IPS-20b (cell line): ENCODE data around the gene BBS9.
"Not testable (repeated sequence)": the region's sequence is repeated elsewhere in the genome, so short reads cannot be mapped to it uniquely, and the experiment has no call there.

Experiments
- H3K27ac ChIP-seq: one replicate; pipeline ENCODE4 v1.5.1; 2013; ENCODE audit warnings: low read length
- H3K27me3 ChIP-seq: 2 replicates; pipeline ENCODE4 v1.6.1; 2013; ENCODE audit warnings: mild to moderate bottlenecking, low read length, inconsistent platforms; ENCODE audit not compliant: insufficient read depth
- H3K36me3 ChIP-seq: 2 replicates; pipeline ENCODE4 v1.6.1; 2013; ENCODE audit warnings: low read depth, mild to moderate bottlenecking, inconsistent platforms, low read length, moderate library complexity; ENCODE audit not compliant: insufficient read depth
- H3K4me1 ChIP-seq: 2 replicates; pipeline ENCODE4 v1.6.1; 2013; ENCODE audit warnings: mild to moderate bottlenecking, control low read depth, inconsistent platforms, low read length, moderate library complexity; ENCODE audit not compliant: insufficient read depth
- H3K4me3 ChIP-seq: 2 replicates; pipeline ENCODE4 v1.5.1; 2013; ENCODE audit warnings: mild to moderate bottlenecking, low read length, inconsistent platforms
- H3K9ac ChIP-seq: 2 replicates; pipeline ENCODE4 v1.6.1; 2013; ENCODE audit warnings: low read depth, mild to moderate bottlenecking, inconsistent platforms, low read length, moderate library complexity
- H3K9me3 ChIP-seq: 2 replicates; pipeline ENCODE4 v1.6.1; 2013; ENCODE audit warnings: mild to moderate bottlenecking, low read depth, low read length, inconsistent platforms; ENCODE audit not compliant: insufficient read depth

The BBS9 gene

DNA sequence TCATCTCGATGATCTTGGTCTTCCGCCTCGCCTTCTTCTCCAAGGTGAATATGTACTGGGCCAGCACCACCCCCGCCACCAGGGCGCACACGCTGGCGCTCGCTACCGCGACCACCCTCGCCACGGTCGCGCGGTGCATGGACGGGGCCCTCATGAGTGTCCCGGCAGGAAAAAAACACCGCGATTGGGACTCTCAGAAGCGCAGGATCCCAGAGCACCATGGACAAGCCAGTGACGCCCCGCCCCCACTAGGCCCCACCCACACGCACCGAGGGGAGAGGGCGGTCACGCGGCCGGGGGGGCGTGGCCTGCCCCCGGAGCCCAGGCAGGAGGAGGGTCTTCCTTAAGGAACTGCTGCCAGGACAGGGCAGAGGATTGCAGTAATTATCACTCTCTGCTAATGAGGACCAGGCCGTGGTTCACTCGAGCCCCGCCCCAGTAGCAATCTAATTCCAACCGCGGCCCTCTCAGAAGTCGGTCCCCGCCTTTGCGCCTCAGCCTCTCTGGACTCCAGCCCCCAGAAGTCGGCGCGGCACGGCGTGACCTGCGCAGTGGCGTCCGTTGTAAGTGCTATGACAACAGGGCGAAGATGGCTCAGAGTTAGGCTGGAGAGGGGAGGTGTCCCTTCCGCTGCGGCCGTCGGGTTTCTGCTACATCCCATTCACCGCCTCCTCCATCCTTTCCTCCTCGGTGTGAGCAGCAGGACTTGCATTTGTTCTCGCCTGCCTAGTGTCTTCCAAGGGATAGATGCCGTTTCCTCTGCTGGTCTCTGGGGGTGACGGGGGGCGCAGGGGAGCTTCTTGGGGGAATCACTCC, at the start of gene BBS9:
TSS of gene BBS9 (plus strand) at position 575 of the 816 bp plus-strand sequence. CDS start 16,689 bp downstream, outside the sequence.
- Histone ChIP-seq H3K9me3 (no peaks in the 10 kb centered on the region), H3K4me3 (peak within 1 kb of the TSS; percentile 93), H3K27me3 (no peaks in the 10 kb centered on the region), H3K9ac (peak within 1 kb of the TSS; percentile 88), H3K4me1 (peaks cover 6% of the 10 kb centered on the region; the same call in 1 of the 2 replicates), H3K27ac (no peak within 1 kb of the TSS), H3K36me3 (no peaks in the 10 kb centered on the region)

DNA sequence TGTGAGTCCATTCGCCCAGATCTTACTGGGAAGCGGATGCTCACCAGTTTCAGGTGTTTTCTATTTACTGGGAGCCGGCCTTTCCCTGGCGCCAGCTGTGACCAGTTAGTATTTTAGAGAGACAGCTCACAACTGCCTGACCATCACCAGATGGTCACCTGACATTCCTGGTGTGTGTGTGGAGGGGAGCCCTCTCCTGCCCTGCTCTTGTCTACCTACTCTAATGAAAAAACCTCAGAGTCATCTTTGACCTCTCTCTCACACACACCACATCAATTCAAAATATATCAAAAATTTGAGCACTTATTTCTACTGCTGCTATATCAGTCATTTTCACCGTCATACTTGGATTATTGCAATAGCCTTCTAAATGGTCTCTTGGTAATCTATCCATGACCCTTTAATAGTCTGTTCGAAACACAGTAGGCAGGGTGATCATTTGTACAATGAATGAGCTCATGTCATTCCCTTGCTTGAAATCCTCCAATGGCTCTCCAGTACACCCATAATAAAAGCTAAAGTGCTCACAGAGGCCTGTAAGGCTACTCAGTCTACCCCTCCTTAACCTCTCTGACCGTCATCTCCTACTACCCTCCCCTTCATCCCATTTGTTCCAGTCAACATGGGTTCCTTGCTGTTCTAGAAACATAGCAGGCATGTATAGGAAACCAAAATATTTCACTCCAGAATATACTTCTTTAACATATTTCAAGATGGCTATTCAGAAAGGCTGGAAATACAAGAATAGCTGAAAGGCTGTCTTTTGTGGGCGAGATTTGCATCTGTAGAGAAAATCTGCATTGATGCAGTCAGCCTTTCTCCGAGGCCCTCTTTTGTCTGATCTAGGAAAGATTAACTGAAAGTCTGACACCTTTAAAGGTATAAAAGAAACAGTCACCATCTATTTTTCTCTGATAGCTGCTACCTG, 49.3 kb upstream of the BBS9 start:
- Histone ChIP-seq H3K27me3 (no peaks in the 10 kb centered on the region), H3K4me3 (no peak overlapping the region), H3K9ac (no peak overlapping the region), H3K9me3 (no peaks in the 10 kb centered on the region), H3K4me1 (peaks cover 17% of the 10 kb centered on the region; the same call in 1 of the 2 replicates), H3K36me3 (no peaks in the 10 kb centered on the region), H3K27ac (no peak overlapping the region)

DNA sequence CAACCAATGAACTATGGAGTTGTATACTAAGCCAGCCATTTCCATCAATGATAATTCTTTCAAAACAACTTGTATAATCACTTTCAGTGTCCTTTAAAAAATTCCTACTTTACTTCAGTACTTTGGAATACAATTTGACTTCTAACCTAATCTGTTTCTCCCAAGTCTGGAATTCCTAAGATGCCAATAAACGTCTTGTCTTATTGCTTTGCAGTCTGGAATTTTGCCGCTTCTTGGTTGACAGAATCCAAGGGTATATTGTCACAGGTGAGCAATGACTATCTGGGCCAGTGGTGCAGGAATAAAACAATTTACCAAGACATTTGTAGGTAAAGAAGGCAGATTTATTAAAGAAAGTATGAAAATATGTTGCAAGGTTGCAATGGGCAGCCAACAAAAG, 42.0 kb upstream of the BBS9 start:
- Histone ChIP-seq H3K9ac (no peak overlapping the region), H3K4me3 (no peak overlapping the region)

DNA sequence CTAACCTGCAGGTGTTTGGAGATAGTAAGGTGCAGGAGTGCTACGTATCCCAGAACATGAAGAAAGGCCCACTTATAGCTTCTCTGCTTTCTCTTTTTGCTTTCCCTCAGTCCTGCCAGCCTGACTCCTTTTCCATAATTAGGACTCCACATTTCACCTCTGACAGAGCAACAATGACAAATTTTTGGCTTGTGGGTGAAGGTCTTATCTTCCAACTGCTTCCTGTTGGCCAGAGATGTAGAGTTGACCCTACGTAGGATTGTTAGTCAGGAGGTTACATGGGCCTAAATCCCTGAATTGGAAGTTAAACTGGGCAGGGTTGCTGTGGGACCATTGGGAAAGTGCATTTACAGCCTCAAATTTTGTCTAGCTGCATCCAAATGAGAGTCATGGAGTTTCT, 41.5 kb upstream of the BBS9 start:
- no peaks in the 10 kb centered on the region for H3K4me1 ChIP-seq
- no peaks in the 10 kb centered on the region for H3K27me3 ChIP-seq
- H3K9me3 ChIP-seq = no peaks in the 10 kb centered on the region
- no peak overlapping the region for H3K27ac ChIP-seq
- H3K4me3 ChIP-seq = no peak overlapping the region
- no peak overlapping the region for H3K9ac ChIP-seq
- no peaks in the 10 kb centered on the region for H3K36me3 ChIP-seq

More for the DNA sequence above, 42.0 kb upstream of the BBS9 start:
- H3K4me1 ChIP-seq = no peaks in the 10 kb centered on the region
- no peaks in the 10 kb centered on the region for H3K9me3 ChIP-seq
- H3K27ac ChIP-seq = no peak overlapping the region
- H3K36me3 ChIP-seq = no peaks in the 10 kb centered on the region
- H3K27me3 ChIP-seq = no peaks in the 10 kb centered on the region

DNA sequence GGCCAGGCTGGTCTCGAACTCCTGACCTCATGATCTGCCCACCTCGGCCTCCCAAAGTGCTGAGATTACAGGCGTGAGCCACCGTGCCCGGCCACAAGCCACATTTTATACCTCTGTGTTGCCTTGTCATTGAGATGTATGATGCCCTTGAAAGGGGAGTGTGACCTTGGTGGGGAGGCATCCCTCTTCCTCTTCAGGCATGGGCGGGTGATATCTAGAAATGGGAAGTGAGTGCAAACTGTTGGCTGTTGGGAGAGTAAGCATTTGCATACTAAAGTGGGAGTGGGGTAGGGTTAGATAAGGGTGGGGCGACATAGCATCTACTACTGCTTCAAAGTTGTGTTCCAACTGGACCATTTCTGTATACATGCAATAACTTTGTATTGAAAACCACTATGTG, 40.2 kb upstream of the BBS9 start:
- Histone ChIP-seq H3K36me3 (peaks cover 12% of the 10 kb centered on the region), H3K27ac (no peak overlapping the region), H3K4me1 (no peaks in the 10 kb centered on the region), H3K27me3 (no peaks in the 10 kb centered on the region), H3K9ac (no peak overlapping the region), H3K4me3 (no peak overlapping the region), H3K9me3 (no peaks in the 10 kb centered on the region)

GRCh38 chr7:33091111-33091531, 38.2 kb upstream of the BBS9 start:
- H3K9me3 ChIP-seq = no peaks in the 10 kb centered on the region
- no peak overlapping the region for H3K9ac ChIP-seq
- H3K36me3 ChIP-seq = peaks cover 31% of the 10 kb centered on the region
- no peaks in the 10 kb centered on the region for H3K27me3 ChIP-seq
- H3K4me1 ChIP-seq = no peaks in the 10 kb centered on the region
- H3K27ac ChIP-seq = no peak overlapping the region
- no peak overlapping the region for H3K4me3 ChIP-seq

GRCh38 chr7:33091641-33092191, 37.6 kb upstream of the BBS9 start:
- Histone ChIP-seq H3K4me1 (no peaks in the 10 kb centered on the region), H3K9me3 (no peaks in the 10 kb centered on the region), H3K36me3 (peaks cover 37% of the 10 kb centered on the region), H3K27ac (no peak overlapping the region), H3K27me3 (no peaks in the 10 kb centered on the region), H3K4me3 (no peak overlapping the region), H3K9ac (no peak overlapping the region)

DNA sequence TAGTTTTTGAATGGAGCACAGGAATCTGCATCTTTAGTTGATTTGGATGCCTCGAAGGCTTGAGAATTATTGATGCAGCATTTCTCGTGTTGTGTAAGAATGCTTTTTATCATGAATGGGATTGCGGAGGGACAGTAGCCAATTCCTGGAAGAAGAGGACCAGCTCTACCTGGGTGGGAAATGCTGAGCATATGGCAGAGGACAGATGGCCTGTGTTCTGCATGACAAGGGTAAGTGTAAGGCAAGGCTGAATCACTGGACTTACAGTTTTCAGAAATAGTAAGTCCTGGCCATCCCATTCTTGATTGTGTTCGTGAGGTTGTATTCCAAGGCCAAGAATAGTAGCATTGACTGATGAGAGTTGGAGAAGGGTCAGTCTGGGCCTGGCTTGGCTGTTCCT, 36.1 kb upstream of the BBS9 start:
- H3K27ac ChIP-seq = no peak overlapping the region
- H3K36me3 ChIP-seq = peaks cover 51% of the 10 kb centered on the region
- H3K27me3 ChIP-seq = no peaks in the 10 kb centered on the region
- H3K9ac ChIP-seq = no peak overlapping the region
- H3K4me1 ChIP-seq = no peaks in the 10 kb centered on the region
- no peak overlapping the region for H3K4me3 ChIP-seq
- no peaks in the 10 kb centered on the region for H3K9me3 ChIP-seq

DNA sequence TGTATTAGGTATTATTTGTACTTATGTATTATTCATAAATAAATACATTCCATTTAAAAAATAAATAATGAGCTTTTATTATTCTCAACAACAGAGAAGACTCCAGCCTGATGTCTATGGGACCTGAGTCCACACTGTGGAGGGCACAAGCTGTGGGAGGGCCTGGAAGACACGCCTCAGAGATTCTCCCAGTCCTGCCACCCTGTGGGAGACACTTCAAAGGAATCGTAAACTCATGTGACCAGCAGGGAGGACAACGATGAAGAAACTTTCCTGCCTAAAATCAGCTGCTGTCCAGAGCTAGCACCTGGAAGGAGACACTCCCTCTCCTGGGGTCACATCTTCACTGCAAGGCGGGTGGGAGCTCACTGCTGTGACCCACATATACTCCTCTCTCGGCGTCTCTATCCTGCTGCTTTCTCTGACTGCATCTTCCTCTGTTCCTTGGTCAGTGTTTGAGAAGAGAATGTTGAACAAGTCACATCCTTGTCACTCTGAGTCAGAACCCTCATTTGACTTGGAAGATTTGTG, 34.6 kb upstream of the BBS9 start:
- peaks cover 63% of the 10 kb centered on the region for H3K36me3 ChIP-seq
- H3K27ac ChIP-seq, H3K9me3 ChIP-seq, H3K9ac ChIP-seq, H3K4me3 ChIP-seq, H3K4me1 ChIP-seq, H3K27me3 ChIP-seq: not testable (repeated sequence)

GRCh38 chr7:33099154-33099940, 30.0 kb upstream of the BBS9 start:
- Histone ChIP-seq H3K36me3 (peaks cover 84% of the 10 kb centered on the region), H3K27ac (no peak overlapping the region), H3K9me3 (no peaks in the 10 kb centered on the region), H3K9ac (no peak overlapping the region), H3K4me1 (no peaks in the 10 kb centered on the region), H3K27me3 (no peaks in the 10 kb centered on the region), H3K4me3 (no peak overlapping the region)

- Histone ChIP-seq H3K27me3 (no peaks in the 10 kb centered on the region), H3K36me3 (peaks cover 70% of the 10 kb centered on the region), H3K9me3 (no peaks in the 10 kb centered on the region), H3K4me3 (no peak overlapping the region), H3K9ac (no peak overlapping the region), H3K27ac (no peak overlapping the region), H3K4me1 (no peaks in the 10 kb centered on the region)
Measured at GRCh38 chr7:33100770-33101169, 28.6 kb upstream of the BBS9 start.
